Measurements from ENCODE around the gene WSCD1.

WSCD1 gene

GRCh38 chr17:6069539-6070429 lies at the start of gene WSCD1:
Gene WSCD1, plus strand, starts transcription at chr17:6070379. Its CDS starts 10,280 bp downstream, at chr17:6080659.
- DNase-seq (ENCODE audit: low spot score) = no peak

GRCh38 chr17:6021011-6021400 lies 49.2 kb upstream of the WSCD1 start:
- DNase-seq (ENCODE audit: low spot score) = no peak

GRCh38 chr17:6021627-6022026 lies 48.6 kb upstream of the WSCD1 start:
- no peak for DNase-seq (ENCODE audit: low spot score)

- DNase-seq (ENCODE audit: low spot score) = no peak
Observed at GRCh38 chr17:6023036-6023831, 46.9 kb upstream of the WSCD1 start.

- no peak for DNase-seq (ENCODE audit: low spot score)
Observed at GRCh38 chr17:6024576-6024975, 45.6 kb upstream of the WSCD1 start.

GRCh38 chr17:6027342-6028024 lies 42.7 kb upstream of the WSCD1 start:
- DNase-seq (ENCODE audit: low spot score) = no peak

- DNase-seq (ENCODE audit: low spot score) = no peak
Observed at GRCh38 chr17:6028294-6028693, 41.9 kb upstream of the WSCD1 start.

- no peak for DNase-seq (ENCODE audit: low spot score)
Observed at GRCh38 chr17:6035801-6036394, 34.3 kb upstream of the WSCD1 start.

- DNase-seq (ENCODE audit: low spot score) = no peak
Observed at GRCh38 chr17:6040504-6040903, 29.7 kb upstream of the WSCD1 start.

GRCh38 chr17:6041246-6041645 lies 28.9 kb upstream of the WSCD1 start:
- no peak for DNase-seq (ENCODE audit: low spot score)

GRCh38 chr17:6043405-6043804 lies 26.8 kb upstream of the WSCD1 start:
- no peak for DNase-seq (ENCODE audit: low spot score)

- no peak for DNase-seq (ENCODE audit: low spot score)
Observed at GRCh38 chr17:6044261-6044660, 25.9 kb upstream of the WSCD1 start.

- no peak for DNase-seq (ENCODE audit: low spot score)
Observed at GRCh38 chr17:6045621-6046357, 24.4 kb upstream of the WSCD1 start.

- no peak for DNase-seq (ENCODE audit: low spot score)
Observed at GRCh38 chr17:6046431-6046830, 23.7 kb upstream of the WSCD1 start.

- DNase-seq (ENCODE audit: low spot score) = no peak
Observed at GRCh38 chr17:6046931-6047330, 23.2 kb upstream of the WSCD1 start.

- DNase-seq (ENCODE audit: low spot score) = no peak
Observed at GRCh38 chr17:6047966-6048365, 22.2 kb upstream of the WSCD1 start.

GRCh38 chr17:6048486-6048885 lies 21.7 kb upstream of the WSCD1 start:
- no peak for DNase-seq (ENCODE audit: low spot score)

GRCh38 chr17:6052926-6053325 lies 17.3 kb upstream of the WSCD1 start:
- DNase-seq (ENCODE audit: low spot score) = no peak

- no peak for DNase-seq (ENCODE audit: low spot score)
Observed at GRCh38 chr17:6054372-6054771, 15.8 kb upstream of the WSCD1 start.

- DNase-seq (ENCODE audit: low spot score) = no peak
Observed at GRCh38 chr17:6056104-6056503, 14.1 kb upstream of the WSCD1 start.

- no peak for DNase-seq (ENCODE audit: low spot score)
Observed at GRCh38 chr17:6057562-6057961, 12.6 kb upstream of the WSCD1 start.
